HepG2 (cell line): ENCODE measurements around the gene L3MBTL1. TPM values are rescaled to one million over a fixed set of nuclear protein-coding genes. Genes with fewer than 3 reads are reported as not detected.

ENCODE experiments used
- ATF1 ChIP-seq: IDR thresholded peaks from 2 replicates; pipeline ENCODE4 v1.6.1; 2016; ENCODE audit warnings: mild to moderate bottlenecking, control low read depth
- ATF4 ChIP-seq, 2 experiments: fragments of 450-650 bp in 1 of 2; sonication (generic) in 1 of 2; formaldehyde crosslinking; IDR thresholded peaks; 2 replicates each; pipeline versions ENCODE4 v1.5.0 to v1.8.0; 2020 to 2022; ENCODE audit warnings: mild to moderate bottlenecking in 1 of 2, missing genetic modification reagents in 1 of 2
- CAMTA2 ChIP-seq: sonication (generic); formaldehyde crosslinking; IDR thresholded peaks from 2 replicates; pipeline ENCODE4 v1.4.0; 2020; ENCODE audit warnings: mild to moderate bottlenecking, missing genetic modification reagents, borderline replicate concordance
- CC2D1A ChIP-seq: sonication (generic); formaldehyde crosslinking; IDR thresholded peaks from 2 replicates; pipeline ENCODE4 v1.8.1; 2023; ENCODE audit warnings: mild to moderate bottlenecking, missing genetic modification reagents
- FOSL2 ChIP-seq: sonication (generic); formaldehyde crosslinking; IDR thresholded peaks from 2 replicates; pipeline ENCODE4 v1.4.0; 2020; ENCODE audit warnings: missing genetic modification reagents
- FOXO1 ChIP-seq: sonication (generic); formaldehyde crosslinking; IDR thresholded peaks from 2 replicates; pipeline ENCODE4 v1.4.0; 2020; ENCODE audit warnings: missing genetic modification reagents
- GFI1 ChIP-seq: sonication (generic); formaldehyde crosslinking; IDR thresholded peaks from 2 replicates; pipeline ENCODE4 v1.5.0; 2020; ENCODE audit warnings: missing genetic modification reagents, mild to moderate bottlenecking, borderline replicate concordance
- HDAC1 ChIP-seq: sonication (generic); formaldehyde crosslinking; IDR thresholded peaks from 2 replicates; pipeline ENCODE4 v1.5.1; 2020; ENCODE audit warnings: mild to moderate bottlenecking, missing genetic modification reagents
- JUND ChIP-seq: sonication (generic); formaldehyde crosslinking; IDR thresholded peaks from 2 replicates; pipeline ENCODE4 v1.8.0; 2022; ENCODE audit warnings: mild to moderate bottlenecking, missing genetic modification reagents
- KDM2A ChIP-seq: sonication (generic); formaldehyde crosslinking; IDR thresholded peaks from 2 replicates; pipeline ENCODE4 v1.4.0; 2020; ENCODE audit warnings: low read depth, missing genetic modification reagents, borderline replicate concordance
- MEIS2 ChIP-seq: sonication (generic); formaldehyde crosslinking; IDR thresholded peaks from 2 replicates; pipeline ENCODE4 v1.9.0; 2021; ENCODE audit warnings: mild to moderate bottlenecking, missing genetic modification reagents
- NCOR1 ChIP-seq: fragments of 200-600 bp; sonication (generic); IDR thresholded peaks from 2 replicates; pipeline ENCODE4 v1.7.0; 2017; ENCODE audit warnings: antibody characterized with exemption, low read length, borderline replicate concordance
- NR1H2 ChIP-seq: sonication (generic); formaldehyde crosslinking; IDR thresholded peaks from 2 replicates; pipeline ENCODE4 v1.8.1; 2022; ENCODE audit warnings: low read depth, missing genetic modification reagents, borderline replicate concordance
- NR2F6 ChIP-seq, 2 experiments: IDR thresholded peaks; 2 replicates each; pipeline ENCODE4 v1.6.1; 2016; ENCODE audit warnings: antibody characterized with exemption in 1 of 2, mild to moderate bottlenecking in 1 of 2
- PHF21A ChIP-seq: sonication (generic); formaldehyde crosslinking; IDR thresholded peaks from 2 replicates; pipeline ENCODE4 v1.5.0; 2020; ENCODE audit warnings: mild to moderate bottlenecking, missing genetic modification reagents
- POGZ ChIP-seq: sonication (generic); formaldehyde crosslinking; IDR thresholded peaks from 2 replicates; pipeline ENCODE4 v1.4.0; 2020; ENCODE audit warnings: mild to moderate bottlenecking, missing genetic modification reagents
- POLR2AphosphoS5 ChIP-seq: IDR thresholded peaks from 2 replicates; pipeline ENCODE4 v1.6.1; 2012; ENCODE audit warnings: low read depth, low read length
- RBAK ChIP-seq: sonication (generic); formaldehyde crosslinking; IDR thresholded peaks from 2 replicates; pipeline ENCODE4 v1.5.1; 2020; ENCODE audit warnings: mild to moderate bottlenecking, missing genetic modification reagents
- STAG1 ChIP-seq: sonication (generic); formaldehyde crosslinking; IDR thresholded peaks from 2 replicates; pipeline ENCODE4 v1.4.0; 2020; ENCODE audit warnings: missing genetic modification reagents
- TBX2 ChIP-seq: sonication (generic); formaldehyde crosslinking; IDR thresholded peaks from 2 replicates; pipeline ENCODE4 v1.5.0; 2020; ENCODE audit warnings: missing genetic modification reagents, mild to moderate bottlenecking, borderline replicate concordance
- XRCC5 ChIP-seq: fragments of 200-400 bp; formaldehyde crosslinking; optimal IDR thresholded peaks from 2 replicates; pipeline ENCODE3; 2017; ENCODE audit warnings: mild to moderate bottlenecking, low read length
- ZBTB4 ChIP-seq: sonication (generic); formaldehyde crosslinking; IDR thresholded peaks from 2 replicates; pipeline ENCODE4 v1.4.0; 2020; ENCODE audit warnings: missing genetic modification reagents, mild to moderate bottlenecking, borderline replicate concordance
- ZNF24 ChIP-seq: fragments of 450-650 bp; IDR thresholded peaks from 2 replicates; pipeline ENCODE4 v1.6.1; 2017; ENCODE audit warnings: antibody characterized with exemption, mild to moderate bottlenecking
- ZNF329 ChIP-seq: sonication (generic); formaldehyde crosslinking; IDR thresholded peaks from 2 replicates; pipeline ENCODE4 v1.9.0; 2021; ENCODE audit warnings: low read depth, mild to moderate bottlenecking, missing genetic modification reagents
- ZNF350 ChIP-seq: sonication (generic); formaldehyde crosslinking; IDR thresholded peaks from 2 replicates; pipeline ENCODE4 v1.4.0; 2020; ENCODE audit warnings: mild to moderate bottlenecking, low read depth, missing genetic modification reagents, borderline replicate concordance
- ZNF550 ChIP-seq: sonication (generic); formaldehyde crosslinking; IDR thresholded peaks from 2 replicates; pipeline ENCODE4 v1.4.0; 2020; ENCODE audit warnings: mild to moderate bottlenecking, missing genetic modification reagents, borderline replicate concordance
- ZNF7 ChIP-seq: IDR thresholded peaks from 2 replicates; pipeline ENCODE4 v1.6.1; 2016; ENCODE audit warnings: missing biosample characterization, missing genetic modification reagents
- ZSCAN9 ChIP-seq: IDR thresholded peaks from 2 replicates; pipeline ENCODE4 v1.6.1; 2016; ENCODE audit warnings: borderline replicate concordance
- polyA plus RNA-seq, 8 experiments: library from polyadenylated mRNA; depleted of rRNA in 3 of 8; stranded (reverse) in 7 of 8; unstranded in 1 of 8; fragments of >200 nt; fragmentation: Illumina TruSeq in 4 of 8; extraction: Trizol in 4 of 8; gene quantifications; 2 replicates each; pipeline versions ENCODE4 v1.2.1 to v1.2.3, GENCODE V29; 2011 to 2016; ENCODE audit warnings: low read depth in 4 of 8, missing spikeins in 1 of 8, mixed read lengths in 1 of 8; ENCODE audit not compliant: insufficient read depth in 1 of 8
- total RNA-seq, 5 experiments: library from RNA; depleted of rRNA; stranded (reverse); fragments of >200 nt; fragmentation: Illumina TruSeq; extraction: Trizol; gene quantifications; 2 replicates each; pipeline ENCODE4 v1.2.3, GENCODE V29; 2016; ENCODE audit warnings: low read depth in 1 of 5

The L3MBTL1 gene
- total and polyA plus RNA-seq, 2 of the 13 experiments (the other 11 are each of a cell fraction or from before 2014, with no cell fraction given) = 9.0 to 17.8 TPM

- TF ChIP-seq KDM2A (CRISPR knock-in tag) (peak; percentile 44; the same call in 1 of the 2 replicates), ZNF329 (CRISPR knock-in tag) (no peak), POGZ (CRISPR knock-in tag) (0 out of 2 replicates have a peak, but pooled peaks have one; percentile 42), NR2F6 (IDR thresholded peaks at IDR 0.05) (0 out of 2 replicates have a peak, but pooled peaks have one; percentile 13), NR2F6 (CRISPR knock-in tag; IDR thresholded peaks at IDR 0.05) (0 out of 2 replicates have a peak, but pooled peaks have one; percentile 14), FOXO1 (CRISPR knock-in tag) (peak; percentile 80), XRCC5 (peak; percentile 16), CC2D1A (CRISPR knock-in tag) (no peak; the same call in 1 of the 2 replicates), POLR2AphosphoS5 (no peak), JUND (no peak), MEIS2 (CRISPR knock-in tag) (peak; percentile 67; the same call in 1 of the 2 replicates), ZNF7 (peak; percentile 85), NCOR1 (peak; percentile 63; the same call in 1 of the 2 replicates), PHF21A (peak; percentile 69; the same call in 1 of the 2 replicates), ZNF350 (CRISPR knock-in tag) (peak; percentile 58; the same call in 1 of the 2 replicates), NR1H2 (no peak), ZBTB4 (CRISPR knock-in tag) (peak; percentile 96), ZSCAN9 (CRISPR knock-in tag) (0 out of 2 replicates have a peak, but pooled peaks have one; percentile 73), CAMTA2 (CRISPR knock-in tag) (no peak), RBAK (CRISPR knock-in tag) (no peak), ZNF24 (no peak), STAG1 (CRISPR knock-in tag) (0 out of 2 replicates have a peak, but pooled peaks have one; percentile 6), GFI1 (no peak), ATF4 (CRISPR knock-in tag; IDR thresholded peaks at IDR 0.05) (peak in 1 of 2 experiments; percentile 75; a peak in 1 of 4 replicates), FOSL2 (peak; percentile 87), ATF1 (no peak), TBX2 (CRISPR knock-in tag) (peak; percentile 45; the same call in 1 of the 2 replicates), ZNF550 (no peak), HDAC1 (CRISPR knock-in tag) (0 out of 2 replicates have a peak, but pooled peaks have one; percentile 12)
These were observed 76.5 kb downstream of the L3MBTL1 start (continued) for GRCh38 chr20:43583982-43584432.
